GM21381 (cell line): ENCODE results near the gene LMLN.
"Not testable (repeated sequence)": the region's sequence is repeated elsewhere in the genome, so short reads cannot be mapped to it uniquely, and the experiment has no call there.

Experiments
- ATAC-seq: cut with Tn5 transposase; IDR thresholded peaks from one replicate; pipeline ENCODE4 v1.9.1; 2021; ENCODE audit warnings: mild to moderate bottlenecking, moderate library complexity; ENCODE audit not compliant: unreplicated experiment

LMLN gene

DNA sequence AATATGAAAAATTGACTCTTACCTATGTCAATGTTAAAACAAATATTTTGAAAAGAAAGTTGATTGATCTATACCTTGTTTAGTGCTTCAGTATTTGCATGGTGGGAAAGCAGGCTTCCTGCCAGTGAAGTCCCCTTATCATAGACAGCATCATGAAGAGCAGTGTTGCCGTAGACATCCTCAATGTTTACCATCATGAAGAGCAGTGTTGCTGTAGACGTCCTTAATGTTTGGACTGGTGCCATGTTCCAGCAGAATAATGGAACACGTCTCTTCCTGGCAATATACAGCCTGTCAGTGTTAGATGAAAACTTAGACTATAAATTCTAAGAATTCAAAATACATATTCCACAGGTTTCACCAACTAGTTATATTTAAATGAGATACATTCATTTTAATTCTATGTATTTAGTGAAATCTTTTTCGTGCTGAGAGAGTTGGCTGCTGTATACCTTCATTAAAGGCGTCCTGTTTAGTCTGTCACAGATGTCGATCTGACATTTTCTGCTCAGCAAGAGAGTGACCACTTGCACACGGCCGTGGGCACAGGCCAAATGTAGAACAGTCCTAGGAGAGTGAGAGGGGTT is 116.8 kb downstream of the LMLN start:
- no peak for ATAC-seq

DNA sequence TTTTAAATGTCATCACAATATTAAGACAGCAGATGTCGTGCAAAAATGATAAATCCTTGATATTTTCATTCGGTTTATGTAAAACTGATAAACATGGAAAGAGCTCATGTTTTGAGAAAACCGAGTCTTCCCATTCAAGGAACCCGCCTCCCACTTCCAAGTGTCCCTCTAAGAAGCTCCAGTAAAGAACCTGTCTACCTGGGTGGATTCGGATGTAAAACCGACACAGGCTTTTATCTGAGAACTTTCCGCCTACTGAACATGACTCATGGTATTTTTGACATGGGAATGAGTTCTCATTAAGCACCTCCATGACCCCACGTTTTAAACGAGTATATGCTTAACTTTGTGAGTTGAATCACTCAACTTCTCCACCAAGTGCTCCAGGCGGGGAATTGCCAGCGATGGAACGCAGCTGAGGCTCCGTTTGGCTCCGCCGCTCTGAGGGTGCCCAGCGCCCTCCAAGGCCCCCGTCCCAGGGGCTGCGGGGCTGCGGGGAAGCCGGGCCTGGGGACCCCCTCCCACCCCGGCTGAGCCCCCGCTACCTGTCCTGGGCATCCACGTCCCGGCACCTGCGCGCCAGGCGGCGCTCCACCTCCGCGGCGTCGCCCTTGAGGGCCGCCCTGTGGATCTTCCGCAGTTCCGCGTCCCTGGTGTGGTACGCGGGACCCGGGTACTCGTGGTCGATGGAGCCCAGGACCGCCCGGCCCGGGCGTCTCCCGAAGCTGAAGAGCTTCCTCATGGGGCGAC is 119.9 kb downstream of the LMLN start:
- peak; percentile 13 for ATAC-seq

DNA sequence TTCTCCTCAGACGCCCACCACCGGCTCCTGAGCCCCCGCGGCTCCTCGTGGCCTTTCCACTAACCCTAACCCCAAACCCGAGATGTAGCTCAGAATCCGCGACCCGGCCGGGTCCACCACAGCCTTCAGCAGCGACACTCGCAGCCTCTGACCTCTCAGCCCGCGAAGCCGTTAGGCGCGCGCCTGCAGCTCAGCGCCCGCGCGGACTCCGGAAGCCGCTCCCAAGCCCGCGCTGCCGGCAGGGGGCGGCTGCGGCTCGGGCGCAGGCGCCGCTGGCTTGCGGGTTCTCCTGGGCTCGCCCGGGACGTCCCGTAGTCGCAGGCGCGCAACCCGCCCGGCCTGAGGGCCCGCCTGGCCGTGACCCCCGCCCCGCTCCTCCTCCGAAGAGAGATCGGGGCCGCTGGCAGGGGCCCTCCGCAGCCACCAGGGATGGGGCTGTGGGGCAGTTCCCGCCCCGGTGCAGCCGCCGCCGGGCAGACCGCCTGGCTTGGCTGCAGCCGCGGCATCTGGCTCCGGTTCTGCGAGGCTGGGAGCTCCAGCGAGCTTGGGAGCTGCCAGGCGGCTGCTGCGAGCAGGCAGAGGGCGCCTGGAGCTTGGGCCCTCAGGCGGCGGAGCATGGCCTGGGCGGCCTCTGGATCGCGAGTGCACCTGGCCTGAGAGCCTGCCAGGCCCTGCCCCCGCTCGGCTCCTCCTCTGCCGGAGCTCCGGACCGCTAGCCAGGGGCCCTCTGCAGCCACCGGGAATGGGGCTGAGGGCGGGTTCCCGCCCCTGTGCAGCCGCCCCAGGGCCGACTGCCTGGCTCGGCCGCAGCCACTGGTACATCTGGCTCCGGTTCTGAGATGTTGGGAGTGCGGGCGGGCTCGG is 120.7 kb downstream of the LMLN start:
- ATAC-seq, result peak; percentile 92

DNA sequence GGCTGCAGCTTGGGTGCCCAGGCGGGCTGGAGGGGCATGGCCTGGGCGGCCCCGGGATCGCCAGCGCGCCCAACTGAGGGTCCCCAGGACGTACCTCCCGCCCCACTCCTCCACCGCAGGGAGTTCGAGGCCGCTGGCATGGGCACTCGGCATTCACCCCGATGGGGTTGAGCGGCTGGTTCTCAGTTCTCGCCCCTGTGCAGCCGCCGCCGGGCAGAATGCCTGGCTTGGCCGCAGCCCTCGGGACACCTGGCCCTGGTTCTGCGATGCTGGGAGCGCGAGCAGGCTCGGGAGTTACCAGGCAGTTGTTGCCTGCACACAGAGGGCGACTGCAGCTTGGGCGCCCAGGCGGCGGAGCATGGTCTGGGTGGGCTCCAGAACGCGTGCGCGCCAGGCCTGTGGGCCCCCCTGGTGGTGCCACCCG is 121.4 kb downstream of the LMLN start:
- no peak for ATAC-seq

DNA sequence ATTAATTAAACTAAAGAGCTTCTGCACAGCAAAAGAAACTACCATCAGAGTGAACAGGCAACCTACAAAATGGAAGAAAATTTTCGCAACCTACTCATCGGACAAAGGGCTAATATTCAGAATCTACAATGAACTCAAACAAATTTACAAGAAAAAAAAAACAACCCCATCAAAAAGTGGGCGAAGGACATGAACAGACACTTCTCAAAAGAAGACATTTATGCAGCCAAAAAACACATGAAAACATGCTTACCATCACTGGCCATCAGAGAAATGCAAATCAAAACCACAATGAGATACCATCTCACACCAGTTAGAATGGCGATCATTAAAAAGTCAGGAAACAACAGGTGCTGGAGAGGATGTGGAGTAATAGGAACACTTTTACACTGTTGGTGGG is 122.2 kb downstream of the LMLN start:
- ATAC-seq, result not testable (repeated sequence)

DNA sequence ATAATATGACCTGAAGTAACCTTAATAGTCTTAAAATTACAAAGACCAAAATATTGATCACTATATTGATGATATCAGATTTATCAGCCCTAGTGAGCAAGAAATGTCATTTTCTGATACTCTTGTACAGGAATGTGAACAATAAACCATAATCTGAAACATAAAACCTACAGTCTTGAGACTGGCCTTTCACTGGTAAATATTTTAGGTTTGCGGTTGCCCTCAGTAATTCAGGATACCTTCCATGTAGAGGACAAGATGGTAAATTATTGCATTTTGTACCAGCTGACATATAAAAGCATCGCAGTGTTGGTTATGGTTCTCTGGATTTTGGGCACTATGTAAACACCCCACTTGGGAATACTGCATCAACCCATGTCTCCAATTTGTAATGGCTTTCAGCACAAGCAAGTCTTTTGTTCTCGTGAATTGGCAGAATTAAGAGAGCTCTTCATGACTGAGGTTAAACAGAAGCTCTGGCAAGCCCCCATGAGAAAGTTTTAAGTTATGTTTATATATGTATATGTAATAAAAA is 128.5 kb downstream of the LMLN start:
- ATAC-seq, result no peak

DNA sequence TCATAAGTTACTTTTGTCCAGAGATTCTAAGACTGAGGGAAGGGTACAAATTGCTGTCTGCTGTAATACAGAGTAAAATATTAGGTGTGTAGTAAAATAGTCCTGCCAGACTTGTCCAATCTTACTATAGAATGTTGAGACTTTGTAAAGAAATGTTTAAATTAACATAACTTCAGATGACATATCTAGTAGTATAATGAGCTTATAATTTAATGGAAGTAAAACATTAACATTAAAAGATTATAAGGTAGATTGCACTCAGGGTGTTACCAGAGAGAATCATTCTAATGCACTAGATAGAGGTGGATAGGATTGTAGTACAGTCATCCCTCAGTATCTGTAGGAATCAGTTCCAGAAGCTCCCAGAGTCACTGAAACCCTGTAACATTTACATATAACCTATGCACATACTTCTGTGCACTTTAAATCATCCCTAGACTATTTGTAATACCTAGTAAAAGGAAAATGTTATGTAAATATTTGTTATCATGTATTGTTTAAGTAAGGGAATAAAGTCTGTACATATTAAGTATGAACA is 130.8 kb downstream of the LMLN start:
- no peak for ATAC-seq

DNA sequence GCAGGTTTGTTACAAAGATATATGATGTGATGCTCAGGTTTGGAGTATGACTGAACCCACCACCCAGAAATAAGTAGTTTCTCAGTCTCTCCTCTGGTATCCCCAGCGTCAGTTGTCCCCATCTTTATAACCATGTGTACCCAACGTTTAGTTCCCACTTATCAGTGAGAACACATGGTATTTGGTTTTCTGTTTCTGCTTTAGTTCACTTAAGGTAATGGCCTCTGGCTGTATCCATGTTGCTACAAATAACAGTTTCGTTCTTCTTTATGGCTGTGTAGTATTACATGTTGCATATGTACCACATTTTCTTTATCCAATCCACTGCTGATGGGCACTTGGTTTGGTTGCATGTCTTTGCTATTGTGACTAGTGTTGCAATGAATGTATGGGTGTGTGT is 132.3 kb downstream of the LMLN start:
- ATAC-seq, result no peak

DNA sequence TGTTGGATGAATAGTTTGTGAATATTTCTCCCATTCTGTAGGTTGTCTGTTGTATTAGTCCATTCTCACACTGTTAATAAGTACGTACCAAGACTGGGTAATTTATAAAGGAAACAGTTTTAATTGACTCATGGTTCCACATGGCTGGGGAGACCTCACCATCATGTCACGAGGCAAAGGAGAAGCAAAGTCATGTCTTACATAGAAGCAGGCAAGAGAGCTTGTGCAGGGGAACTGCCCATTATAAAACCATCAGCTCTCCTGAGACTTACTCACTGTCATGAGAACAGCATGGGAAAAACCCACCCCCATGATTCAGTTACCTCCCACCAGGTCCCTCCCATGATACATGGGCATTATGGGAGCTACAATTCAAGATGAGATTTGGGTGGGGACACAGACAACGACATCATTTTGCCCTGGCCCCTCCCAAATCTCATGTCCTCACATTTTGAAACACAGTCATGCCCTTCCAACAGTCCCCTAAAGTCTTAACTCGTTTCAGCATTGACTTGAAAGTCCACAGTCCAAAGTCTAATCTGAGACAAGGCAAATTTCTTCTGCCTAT is 133.2 kb downstream of the LMLN start:
- ATAC-seq, result no peak
